ENCODE data around the gene TFB2M. TPM values are rescaled to one million over a fixed set of nuclear protein-coding genes. Genes with fewer than 3 reads are reported as not detected.
"Not testable (repeated sequence)": the region's sequence is repeated elsewhere in the genome, so short reads cannot be mapped to it uniquely, and the experiment has no call there.

TFB2M gene
- total RNA-seq, 1 experiment from 2014 or later: 38.3 TPM

GRCh38 chr1:246591504-246591903, 25.4 kb upstream of the TFB2M start:
- no peak for DNase-seq
- Histone ChIP-seq H3K4me3 (ENCODE audit: insufficient read depth, low read depth, low read length) (no peak overlapping the region), H3K27me3 (ENCODE audit: control insufficient read depth, insufficient read depth, low read length) (no peaks in the 10 kb centered on the region), H3K36me3 (replicated peaks; ENCODE audit: control insufficient read depth, insufficient read depth, low read length) (no peaks in the 10 kb centered on the region)

GRCh38 chr1:246591047-246591446, 25.0 kb upstream of the TFB2M start:
- no peaks in the 10 kb centered on the region for H3K27me3 ChIP-seq (ENCODE audit: control insufficient read depth, insufficient read depth, low read length)
- DNase-seq: no peak
- H3K4me3 ChIP-seq (ENCODE audit: insufficient read depth, low read depth, low read length): no peak overlapping the region
- H3K36me3 ChIP-seq (replicated peaks; ENCODE audit: control insufficient read depth, insufficient read depth, low read length): no peaks in the 10 kb centered on the region

GRCh38 chr1:246589919-246590318, 23.9 kb upstream of the TFB2M start:
- not testable (repeated sequence) for H3K4me3 ChIP-seq (ENCODE audit: insufficient read depth, low read depth, low read length); H3K36me3 ChIP-seq (replicated peaks; ENCODE audit: control insufficient read depth, insufficient read depth, low read length); DNase-seq; H3K27me3 ChIP-seq (ENCODE audit: control insufficient read depth, insufficient read depth, low read length)

- H3K27me3 ChIP-seq (ENCODE audit: control insufficient read depth, insufficient read depth, low read length): no peaks in the 10 kb centered on the region
- no peak for DNase-seq
These were observed 22.2 kb upstream of the TFB2M start for GRCh38 chr1:246588159-246588721.

GRCh38 chr1:246587606-246588005, 21.5 kb upstream of the TFB2M start:
- H3K27me3 ChIP-seq (ENCODE audit: control insufficient read depth, insufficient read depth, low read length): no peaks in the 10 kb centered on the region
- H3K36me3 ChIP-seq (replicated peaks; ENCODE audit: control insufficient read depth, insufficient read depth, low read length): no peaks in the 10 kb centered on the region
- DNase-seq: no peak
- H3K4me3 ChIP-seq (ENCODE audit: insufficient read depth, low read depth, low read length): no peak overlapping the region

More at GRCh38 chr1:246588159-246588721, 22.2 kb upstream of the TFB2M start:
- no peak overlapping the region for H3K4me3 ChIP-seq (ENCODE audit: insufficient read depth, low read depth, low read length)
- no peaks in the 10 kb centered on the region for H3K36me3 ChIP-seq (replicated peaks; ENCODE audit: control insufficient read depth, insufficient read depth, low read length)

- H3K27me3 ChIP-seq (ENCODE audit: control insufficient read depth, insufficient read depth, low read length): no peaks in the 10 kb centered on the region
- no peak overlapping the region for H3K4me3 ChIP-seq (ENCODE audit: insufficient read depth, low read depth, low read length)
- H3K36me3 ChIP-seq (replicated peaks; ENCODE audit: control insufficient read depth, insufficient read depth, low read length): no peaks in the 10 kb centered on the region
- no peak for DNase-seq
These were observed 21.0 kb upstream of the TFB2M start for GRCh38 chr1:246587032-246587431.

GRCh38 chr1:246583448-246584185, 17.6 kb upstream of the TFB2M start:
- no peak for DNase-seq
- H3K27me3 ChIP-seq (ENCODE audit: control insufficient read depth, insufficient read depth, low read length): no peaks in the 10 kb centered on the region
- no peak overlapping the region for H3K4me3 ChIP-seq (ENCODE audit: insufficient read depth, low read depth, low read length)
- H3K36me3 ChIP-seq (replicated peaks; ENCODE audit: control insufficient read depth, insufficient read depth, low read length): no peaks in the 10 kb centered on the region

GRCh38 chr1:246583056-246583440, 17.0 kb upstream of the TFB2M start:
- Histone ChIP-seq H3K36me3 (replicated peaks; ENCODE audit: control insufficient read depth, insufficient read depth, low read length) (no peaks in the 10 kb centered on the region), H3K27me3 (ENCODE audit: control insufficient read depth, insufficient read depth, low read length) (no peaks in the 10 kb centered on the region), H3K4me3 (ENCODE audit: insufficient read depth, low read depth, low read length) (no peak overlapping the region)
- no peak for DNase-seq

GRCh38 chr1:246582301-246583055, 16.4 kb upstream of the TFB2M start:
- no peaks in the 10 kb centered on the region for H3K27me3 ChIP-seq (ENCODE audit: control insufficient read depth, insufficient read depth, low read length)
- no peak overlapping the region for H3K4me3 ChIP-seq (ENCODE audit: insufficient read depth, low read depth, low read length)
- H3K36me3 ChIP-seq (replicated peaks; ENCODE audit: control insufficient read depth, insufficient read depth, low read length): no peaks in the 10 kb centered on the region
- DNase-seq: no peak

- Histone ChIP-seq H3K27me3 (ENCODE audit: control insufficient read depth, insufficient read depth, low read length) (no peaks in the 10 kb centered on the region), H3K4me3 (ENCODE audit: insufficient read depth, low read depth, low read length) (no peak overlapping the region), H3K36me3 (replicated peaks; ENCODE audit: control insufficient read depth, insufficient read depth, low read length) (no peaks in the 10 kb centered on the region)
- no peak for DNase-seq
These were observed 14.7 kb upstream of the TFB2M start for GRCh38 chr1:246580497-246581370.

GRCh38 chr1:246579818-246580217, 13.8 kb upstream of the TFB2M start:
- Histone ChIP-seq H3K27me3 (ENCODE audit: control insufficient read depth, insufficient read depth, low read length) (no peaks in the 10 kb centered on the region), H3K4me3 (ENCODE audit: insufficient read depth, low read depth, low read length) (no peak overlapping the region), H3K36me3 (replicated peaks; ENCODE audit: control insufficient read depth, insufficient read depth, low read length) (no peaks in the 10 kb centered on the region)
- DNase-seq: no peak

GRCh38 chr1:246577720-246578106, 11.7 kb upstream of the TFB2M start:
- H3K4me3 ChIP-seq (ENCODE audit: insufficient read depth, low read depth, low read length): no peak overlapping the region
- H3K27me3 ChIP-seq (ENCODE audit: control insufficient read depth, insufficient read depth, low read length): no peaks in the 10 kb centered on the region
- no peak for DNase-seq
- no peaks in the 10 kb centered on the region for H3K36me3 ChIP-seq (replicated peaks; ENCODE audit: control insufficient read depth, insufficient read depth, low read length)

- Histone ChIP-seq H3K36me3 (replicated peaks; ENCODE audit: control insufficient read depth, insufficient read depth, low read length) (no peaks in the 10 kb centered on the region), H3K27me3 (ENCODE audit: control insufficient read depth, insufficient read depth, low read length) (no peaks in the 10 kb centered on the region), H3K4me3 (ENCODE audit: insufficient read depth, low read depth, low read length) (no peak overlapping the region)
- no peak for DNase-seq
These were observed 11.1 kb upstream of the TFB2M start for GRCh38 chr1:246577082-246577719.

GRCh38 chr1:246576709-246577032, 10.6 kb upstream of the TFB2M start:
- Histone ChIP-seq H3K4me3 (ENCODE audit: insufficient read depth, low read depth, low read length) (no peak overlapping the region), H3K27me3 (ENCODE audit: control insufficient read depth, insufficient read depth, low read length) (no peaks in the 10 kb centered on the region), H3K36me3 (replicated peaks; ENCODE audit: control insufficient read depth, insufficient read depth, low read length) (no peaks in the 10 kb centered on the region)
- DNase-seq: no peak
